Activated CD8-positive, alpha-beta memory T cell treated with anti-CD3 and anti-CD28 coated beads for 24 hours (primary cell): Measurements from ENCODE around the gene NCKIPSD.

ENCODE experiments used
- DNase-seq: peaks from one replicate; pipeline ENCODE4 v3.0.0-alpha.2; 2020

The NCKIPSD gene

DNA sequence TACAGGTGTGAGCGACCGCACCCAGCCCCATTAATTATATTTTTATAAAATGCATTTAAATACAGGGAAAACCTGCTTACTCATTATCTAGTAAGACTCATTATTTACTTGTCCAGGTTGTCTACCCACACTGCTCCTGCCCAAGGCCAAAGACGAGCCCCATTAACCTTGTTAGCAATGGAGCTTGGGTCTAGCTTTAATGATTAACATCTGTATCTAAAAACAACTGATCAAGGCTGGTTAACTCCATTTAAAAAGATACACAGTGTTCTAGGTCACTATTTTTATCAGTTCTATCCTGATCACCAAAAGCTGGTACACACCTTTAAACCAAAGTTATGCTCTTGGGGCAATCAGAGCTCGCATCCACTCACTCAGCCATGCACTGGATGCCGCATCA, 10.4 kb upstream of the NCKIPSD start:
- no peak for DNase-seq

DNA sequence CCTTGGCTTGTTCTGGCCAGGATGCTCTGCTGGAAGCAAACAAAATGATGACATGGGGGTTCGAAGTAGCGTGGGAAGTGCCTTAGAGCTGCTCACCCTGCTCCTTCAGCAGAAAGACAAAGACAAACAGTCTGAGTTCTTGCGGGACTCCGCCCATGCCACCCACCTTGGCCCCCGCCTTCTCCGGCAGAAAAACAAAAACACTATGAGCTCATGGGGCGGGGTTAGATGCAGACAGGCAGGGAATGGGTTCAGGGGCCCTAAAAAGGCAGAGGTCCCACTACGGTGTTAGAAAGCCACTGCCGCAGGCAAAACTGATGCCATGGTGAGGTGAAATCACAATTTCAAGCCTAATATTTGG, 9.7 kb upstream of the NCKIPSD start:
- DNase-seq, result no peak

DNA sequence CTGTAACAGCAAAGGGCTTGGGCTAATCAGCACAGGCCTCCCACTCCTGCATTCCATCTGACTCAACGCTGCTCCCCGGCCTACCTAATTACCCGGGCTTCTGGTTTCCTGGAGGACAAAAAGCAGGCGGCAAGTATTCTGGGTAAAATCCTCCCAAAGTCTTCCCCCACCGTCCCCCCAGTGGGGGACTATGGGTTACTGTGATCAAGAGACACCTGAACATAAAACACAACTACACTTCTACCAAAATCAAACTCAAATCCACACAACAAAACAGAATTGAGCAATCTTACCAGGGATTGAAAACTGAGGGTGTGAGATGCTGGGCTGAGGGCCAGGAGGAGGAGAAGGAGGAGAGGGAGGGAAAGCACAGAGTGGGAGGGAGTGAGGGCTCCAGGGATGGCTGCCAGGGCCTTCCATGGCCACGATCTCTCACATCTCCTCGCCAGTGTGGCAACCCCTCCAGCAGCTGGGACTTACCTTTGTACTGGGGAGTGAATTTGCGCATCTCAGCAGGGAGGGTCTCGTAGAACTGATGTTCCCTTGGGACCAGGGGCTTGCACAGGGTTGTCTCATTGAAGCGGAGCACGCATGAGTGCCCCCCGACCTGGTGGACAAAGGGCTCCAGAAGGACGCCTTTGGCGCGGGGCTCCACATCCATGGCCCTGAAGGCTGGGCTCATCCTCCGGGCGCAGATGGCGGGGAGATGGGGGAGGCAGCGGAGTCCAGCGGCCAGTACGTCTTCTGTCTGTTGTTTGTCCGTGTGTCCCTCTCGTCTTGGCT, 9.1 kb upstream of the NCKIPSD start:
- DNase-seq, result no peak

DNA sequence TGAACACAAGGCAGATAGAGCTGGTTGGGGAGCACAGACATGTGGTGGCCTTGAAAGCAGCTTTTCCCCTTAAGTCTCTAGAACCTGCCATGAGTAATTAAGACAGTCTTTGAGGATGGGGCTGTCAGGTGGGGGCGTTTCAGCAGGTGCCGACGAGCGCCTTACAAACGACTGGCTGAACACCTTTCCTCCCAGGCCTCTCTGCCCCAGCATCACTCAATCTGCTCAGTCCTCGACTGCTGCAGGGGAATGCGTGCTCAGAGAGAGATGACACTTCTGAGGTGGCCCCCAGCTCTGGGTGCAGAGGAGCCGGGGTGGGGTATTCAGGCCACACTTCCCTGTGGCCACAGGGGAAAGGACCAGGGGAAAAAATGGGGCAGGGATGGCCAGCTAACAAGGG, 8.1 kb upstream of the NCKIPSD start:
- DNase-seq, result no peak

DNA sequence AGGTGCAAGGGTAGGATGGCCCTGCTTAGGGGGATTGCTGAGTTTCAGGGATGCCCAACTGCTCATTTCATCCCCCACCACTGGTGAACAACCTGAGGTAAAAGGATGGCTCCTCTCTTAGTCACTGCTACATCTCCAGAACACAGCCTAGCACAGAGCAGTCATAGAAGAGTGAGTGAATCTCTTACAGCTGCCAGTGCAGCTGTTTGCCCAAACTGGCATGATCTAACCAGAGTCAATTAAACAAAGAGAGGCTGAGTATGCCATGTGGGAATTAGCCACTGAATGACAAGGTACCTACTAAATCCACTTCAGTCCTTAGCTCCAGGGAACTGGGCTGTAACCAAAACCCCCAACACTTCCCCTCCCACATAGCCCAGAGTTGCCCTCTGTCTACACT, 6.8 kb upstream of the NCKIPSD start:
- DNase-seq, result no peak

DNA sequence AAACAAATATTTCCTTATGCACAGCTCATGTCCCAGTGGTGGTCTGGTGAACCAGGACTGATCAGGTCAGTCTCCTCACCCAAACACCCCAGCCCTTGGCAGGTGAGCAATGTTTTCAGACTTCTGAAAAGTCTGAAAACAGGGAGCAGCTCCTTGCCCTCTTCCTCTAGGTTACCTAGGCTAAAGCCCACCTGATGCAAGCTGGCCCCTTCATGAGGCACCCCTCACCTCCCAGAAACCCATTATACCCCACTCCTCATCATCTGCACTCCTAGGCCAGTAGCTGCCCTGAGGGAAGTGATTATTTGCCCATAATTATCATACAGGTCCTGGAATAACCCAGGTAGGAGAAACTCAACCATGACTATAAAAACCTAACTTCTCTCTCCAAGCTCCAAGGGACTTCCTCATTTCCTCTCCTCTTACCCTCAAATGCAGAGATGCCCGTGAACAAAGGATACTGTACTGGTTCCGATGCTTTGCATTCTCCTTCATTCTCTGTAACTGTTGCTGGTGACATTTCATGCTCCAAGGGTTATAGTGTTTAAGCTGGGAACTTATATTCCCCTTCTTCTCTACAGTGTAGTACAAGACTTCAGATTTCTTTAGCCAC, 5.2 kb upstream of the NCKIPSD start:
- no peak for DNase-seq

DNA sequence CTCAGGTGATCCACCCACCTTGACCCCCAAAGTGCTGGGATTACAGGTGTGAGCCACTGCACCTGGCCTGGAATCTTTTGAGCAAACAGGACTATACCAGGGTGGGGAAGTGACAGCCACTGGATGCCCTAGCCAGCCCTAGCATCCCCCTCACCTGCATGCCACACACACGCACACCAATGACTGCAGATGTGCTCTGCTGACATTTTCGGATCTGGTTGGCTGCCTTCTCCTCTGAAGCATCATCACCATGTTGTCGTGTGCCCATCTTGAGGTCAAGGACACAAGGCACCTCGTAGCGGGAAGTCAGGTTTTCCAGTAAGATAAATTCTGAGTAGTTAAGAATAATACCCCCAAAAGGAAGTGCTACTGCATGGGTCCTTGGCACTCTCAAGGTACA, 3.7 kb upstream of the NCKIPSD start:
- DNase-seq, result no peak

DNA sequence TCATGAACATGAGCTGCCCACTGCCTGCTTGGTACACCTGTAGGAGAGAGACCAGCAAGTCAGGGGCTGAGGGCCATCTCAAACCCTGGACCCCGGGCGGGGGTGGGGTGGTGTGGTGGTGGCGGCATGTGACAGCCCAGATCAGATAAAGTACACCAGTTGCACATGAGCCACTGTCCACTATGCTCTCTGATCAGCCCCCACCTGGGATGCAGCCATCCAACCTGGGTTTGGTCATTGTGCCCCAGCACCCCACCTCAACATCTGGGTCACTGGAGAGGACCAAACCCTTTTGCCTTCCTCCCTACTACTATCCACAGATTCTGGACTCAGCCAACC, 3.0 kb upstream of the NCKIPSD start:
- DNase-seq, result no peak

DNA sequence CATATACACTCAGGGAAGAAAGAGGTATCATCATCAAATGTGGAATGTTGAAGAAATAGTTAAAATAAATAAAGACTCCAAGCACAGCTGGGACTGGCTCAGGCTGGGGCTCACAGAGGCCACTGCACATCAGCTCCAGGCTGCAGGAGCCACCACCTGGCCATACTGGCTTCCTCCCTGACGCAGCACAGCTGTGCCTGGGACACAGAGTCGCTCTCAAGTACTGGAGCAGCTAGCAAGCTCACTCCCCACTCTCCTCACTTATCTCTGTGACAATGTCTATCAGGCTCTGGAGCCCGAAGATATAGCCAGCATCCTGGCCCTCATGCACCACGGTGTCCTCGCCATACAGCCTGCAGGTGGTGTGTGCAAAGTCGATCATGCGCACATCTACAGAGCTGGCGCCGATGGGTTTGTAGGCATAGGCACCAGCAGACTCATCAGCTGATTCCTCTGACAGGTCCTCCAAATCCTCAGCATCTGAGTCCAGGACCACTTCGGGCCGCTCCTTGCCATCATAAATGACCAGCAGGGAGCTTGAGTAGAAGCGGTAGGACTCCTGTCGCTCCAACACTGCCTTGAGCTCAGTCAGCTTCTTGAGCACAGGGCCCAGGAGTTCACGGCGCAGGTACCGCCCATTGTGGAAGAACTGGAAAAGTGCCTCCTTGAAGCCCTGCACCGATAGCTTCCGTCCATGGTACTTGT, 2.5 kb upstream of the NCKIPSD start:
- no peak for DNase-seq

DNA sequence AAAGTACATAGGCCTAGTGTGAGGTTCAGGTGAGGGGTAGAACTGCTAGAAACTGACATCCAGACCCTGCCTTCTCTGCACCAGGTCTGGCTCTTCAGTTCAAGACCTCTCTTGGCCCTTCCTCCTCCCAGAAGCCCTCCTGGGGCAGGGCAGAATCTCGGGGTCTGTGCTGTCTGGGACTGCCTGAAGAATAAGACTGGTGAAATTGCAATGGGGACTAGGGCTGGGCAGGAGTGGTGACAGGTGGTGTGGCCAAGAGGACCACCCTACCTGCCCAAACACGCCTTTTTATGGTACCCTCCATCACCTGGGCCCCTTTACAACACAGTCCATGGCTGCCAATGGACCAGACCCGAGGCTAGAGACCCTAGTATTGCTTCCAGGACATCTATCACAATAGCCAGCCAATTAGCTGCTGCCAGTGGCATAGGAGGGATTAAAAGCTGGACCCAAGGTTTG, 1.5 kb upstream of the NCKIPSD start:
- DNase-seq, result no peak

DNA sequence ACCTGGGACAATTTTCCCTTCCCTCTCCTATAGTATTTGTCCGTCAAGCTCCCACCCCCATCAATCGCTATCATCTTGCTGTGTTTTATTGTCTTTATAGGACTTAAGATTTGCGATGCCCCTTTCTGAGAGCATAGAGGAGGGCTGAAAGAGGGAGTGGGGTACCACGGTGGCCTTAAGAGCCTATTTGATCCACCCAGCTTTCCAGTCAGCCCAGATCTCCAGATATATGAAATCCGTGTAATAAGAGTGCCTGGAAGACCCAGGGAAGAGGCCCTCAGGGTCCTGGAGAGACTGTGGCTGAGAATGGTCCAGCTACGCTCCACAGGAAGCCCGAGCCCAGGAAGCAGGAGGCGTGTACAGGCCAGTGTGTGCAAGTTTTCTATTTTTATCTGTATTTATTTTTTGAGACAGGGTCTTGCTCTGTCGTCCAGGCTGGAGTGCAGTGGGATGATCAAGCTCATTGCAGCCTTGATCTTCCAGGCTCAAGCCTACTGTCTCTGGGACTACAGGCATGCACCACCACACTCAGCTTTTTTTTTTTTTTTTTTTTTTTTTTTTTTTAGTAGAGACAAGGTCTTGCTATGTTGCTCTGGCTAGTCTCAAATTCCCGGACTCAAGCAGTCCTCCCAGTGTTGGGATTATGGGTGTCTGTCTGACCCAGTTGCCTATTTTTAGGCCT, 964 bp upstream of the NCKIPSD start:
- DNase-seq, result no peak

DNA sequence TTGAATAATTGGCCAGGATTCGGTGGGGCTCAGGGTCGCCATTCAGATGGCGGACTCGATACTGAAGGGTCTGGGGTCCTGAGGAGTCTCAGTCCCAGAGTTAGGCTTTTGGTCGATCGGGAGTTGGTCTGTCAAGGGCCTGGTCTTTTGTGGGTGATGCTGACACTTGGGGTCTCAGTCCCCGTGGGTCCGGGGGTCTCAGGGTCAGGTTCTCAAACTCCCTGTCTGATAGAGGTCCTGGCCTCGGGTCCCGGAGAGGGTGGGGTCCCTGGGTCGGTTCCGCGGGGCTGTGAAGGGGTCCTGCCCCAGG, 467 bp downstream of the NCKIPSD start:
- no peak for DNase-seq

DNA sequence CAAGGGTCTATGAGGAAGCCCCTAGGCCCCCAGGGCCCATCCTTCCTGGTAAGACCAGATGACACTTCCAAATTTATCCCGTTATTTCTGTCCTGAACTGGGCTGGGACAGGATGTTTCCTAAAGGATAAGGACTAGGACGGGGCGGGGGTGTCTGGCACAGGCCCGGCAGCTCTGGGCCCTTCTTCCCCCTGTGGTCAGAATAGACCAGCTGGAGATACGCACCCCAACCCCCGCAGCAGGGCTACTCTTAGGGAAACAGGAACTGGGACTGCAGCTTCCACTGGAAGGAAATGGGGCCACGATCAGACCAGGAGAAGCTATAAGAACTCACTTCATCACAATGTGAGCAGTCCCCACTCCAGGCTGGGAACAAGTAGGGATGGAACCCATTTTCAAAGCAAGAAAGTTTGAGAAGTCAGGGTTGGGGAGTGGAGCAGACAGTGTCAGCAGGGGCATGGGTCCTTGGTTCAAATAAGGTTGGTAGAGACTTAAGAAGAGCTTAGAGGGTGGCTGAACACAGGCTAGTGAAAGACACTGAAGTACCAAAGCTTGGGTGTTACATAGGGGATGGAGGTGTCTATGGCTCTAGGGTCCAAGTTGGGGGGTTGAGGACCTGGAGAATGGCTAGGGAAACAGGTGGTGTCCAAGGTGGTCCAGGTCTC, 1.1 kb downstream of the NCKIPSD start:
- DNase-seq, result no peak

DNA sequence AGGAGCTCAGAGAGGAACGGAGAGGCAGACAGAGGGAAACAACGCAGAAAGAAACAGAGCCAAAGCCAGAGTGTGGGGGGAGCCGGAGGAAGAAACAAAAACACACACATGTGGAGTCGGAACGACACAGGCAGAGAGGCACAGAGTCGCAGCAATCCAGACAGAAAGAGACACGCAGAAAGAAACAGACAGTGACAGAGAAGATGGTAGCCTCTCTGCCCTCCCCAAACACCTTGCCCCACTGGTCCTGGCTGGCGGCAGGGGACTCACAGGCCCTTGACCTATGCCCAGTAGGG, 1.7 kb downstream of the NCKIPSD start:
- no peak for DNase-seq

DNA sequence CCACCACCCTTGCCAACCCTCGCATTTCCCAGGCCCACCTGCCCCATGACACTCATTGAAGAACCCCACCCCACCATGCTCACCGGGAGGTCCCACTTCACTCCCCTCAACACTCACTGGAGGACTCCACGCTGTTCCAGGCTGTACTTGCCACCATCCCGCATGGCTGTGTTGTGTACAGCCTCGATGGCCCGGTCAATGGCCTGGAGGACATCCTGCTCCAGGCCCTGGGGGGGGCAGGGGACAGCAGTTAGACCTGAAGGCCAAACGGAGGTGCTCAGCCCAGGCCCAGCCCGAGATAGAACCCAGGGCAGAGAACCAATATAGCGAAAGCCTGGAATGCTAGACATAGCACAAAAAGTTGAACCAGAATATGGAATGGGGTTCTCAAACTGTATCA, 2.9 kb downstream of the NCKIPSD start:
- DNase-seq, result no peak

DNA sequence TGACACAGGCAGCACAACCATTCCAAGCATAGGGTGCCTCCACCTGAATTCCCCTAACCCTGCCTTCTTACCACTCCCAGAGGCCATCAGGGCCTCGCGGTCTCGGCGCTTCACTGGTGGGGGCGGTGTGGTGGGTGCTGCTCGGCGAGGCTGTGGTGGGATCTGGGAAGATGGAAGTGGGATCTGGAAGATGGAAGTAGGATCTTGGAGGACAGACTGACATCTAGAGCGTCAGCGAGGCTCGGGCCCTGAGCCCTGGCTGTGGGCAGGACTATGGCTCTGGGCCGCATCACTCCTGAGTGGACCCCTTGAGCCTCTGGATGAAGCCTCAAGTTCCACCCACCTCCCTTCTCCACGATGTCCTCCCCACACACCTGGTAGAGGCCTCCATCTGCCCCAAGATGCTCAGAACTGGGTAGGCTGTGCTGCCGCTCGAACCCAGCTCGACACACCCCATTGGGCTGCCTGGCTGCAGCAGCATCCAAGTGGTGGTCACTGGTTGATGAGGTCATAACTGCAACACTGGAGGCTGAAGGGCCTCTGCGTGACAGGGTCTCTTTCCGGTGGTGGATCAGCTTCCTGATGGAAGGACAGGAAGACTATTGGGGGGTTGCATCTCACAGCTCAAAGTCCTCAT, 3.6 kb downstream of the NCKIPSD start:
- no peak for DNase-seq

DNA sequence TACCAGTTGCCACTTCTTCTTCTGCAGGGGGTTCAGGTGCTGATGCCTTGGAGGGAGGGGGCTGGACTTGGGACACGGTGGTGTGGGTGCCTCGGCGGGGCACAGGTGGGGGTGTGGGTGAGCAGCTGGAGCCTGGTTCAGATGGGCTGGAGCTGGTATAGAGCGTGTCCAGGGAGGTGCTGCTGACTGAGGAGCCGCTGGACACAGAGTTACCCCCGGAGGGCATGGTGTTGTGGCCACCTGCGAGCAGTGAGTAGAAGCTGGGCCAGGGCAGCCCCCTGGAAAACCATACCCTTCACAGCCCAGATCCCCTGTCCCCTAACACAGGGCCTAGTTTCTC, 4.2 kb downstream of the NCKIPSD start:
- DNase-seq, result no peak

DNA sequence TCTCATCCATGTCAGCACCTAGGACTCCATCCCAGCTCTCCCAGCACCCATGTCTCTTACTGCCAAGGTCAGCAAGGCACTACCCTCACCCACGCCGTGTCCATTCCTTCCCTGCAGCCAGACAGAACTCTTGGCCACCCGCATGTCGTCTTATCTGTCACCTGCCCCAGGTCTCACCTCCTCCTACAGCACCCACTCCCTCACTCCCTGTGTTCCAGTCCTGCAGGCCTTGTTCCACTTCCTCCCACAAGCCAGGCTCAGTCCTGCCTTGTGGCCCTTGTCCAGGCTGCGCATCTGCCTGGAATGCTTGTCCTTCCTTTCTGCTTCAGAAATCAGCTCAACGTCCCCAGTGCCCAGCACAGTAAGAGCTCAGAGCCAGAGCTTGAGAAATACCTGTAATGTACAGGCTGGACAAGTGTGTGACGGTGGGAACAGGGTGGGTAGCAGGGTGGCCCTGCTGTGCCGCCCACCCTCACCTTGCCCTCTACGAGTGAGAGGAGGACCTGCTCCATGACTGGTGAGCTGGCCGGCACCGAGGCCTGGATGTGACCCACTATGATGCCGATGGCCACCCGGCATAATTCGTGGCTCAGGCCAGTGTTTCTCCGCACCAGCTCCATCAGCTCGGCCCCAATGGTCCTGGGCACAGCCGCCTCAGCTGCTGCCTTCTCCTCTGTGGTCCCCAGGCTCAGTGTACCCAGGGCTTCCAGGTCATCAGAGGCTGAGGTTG, 4.7 kb downstream of the NCKIPSD start:
- DNase-seq, result no peak

DNA sequence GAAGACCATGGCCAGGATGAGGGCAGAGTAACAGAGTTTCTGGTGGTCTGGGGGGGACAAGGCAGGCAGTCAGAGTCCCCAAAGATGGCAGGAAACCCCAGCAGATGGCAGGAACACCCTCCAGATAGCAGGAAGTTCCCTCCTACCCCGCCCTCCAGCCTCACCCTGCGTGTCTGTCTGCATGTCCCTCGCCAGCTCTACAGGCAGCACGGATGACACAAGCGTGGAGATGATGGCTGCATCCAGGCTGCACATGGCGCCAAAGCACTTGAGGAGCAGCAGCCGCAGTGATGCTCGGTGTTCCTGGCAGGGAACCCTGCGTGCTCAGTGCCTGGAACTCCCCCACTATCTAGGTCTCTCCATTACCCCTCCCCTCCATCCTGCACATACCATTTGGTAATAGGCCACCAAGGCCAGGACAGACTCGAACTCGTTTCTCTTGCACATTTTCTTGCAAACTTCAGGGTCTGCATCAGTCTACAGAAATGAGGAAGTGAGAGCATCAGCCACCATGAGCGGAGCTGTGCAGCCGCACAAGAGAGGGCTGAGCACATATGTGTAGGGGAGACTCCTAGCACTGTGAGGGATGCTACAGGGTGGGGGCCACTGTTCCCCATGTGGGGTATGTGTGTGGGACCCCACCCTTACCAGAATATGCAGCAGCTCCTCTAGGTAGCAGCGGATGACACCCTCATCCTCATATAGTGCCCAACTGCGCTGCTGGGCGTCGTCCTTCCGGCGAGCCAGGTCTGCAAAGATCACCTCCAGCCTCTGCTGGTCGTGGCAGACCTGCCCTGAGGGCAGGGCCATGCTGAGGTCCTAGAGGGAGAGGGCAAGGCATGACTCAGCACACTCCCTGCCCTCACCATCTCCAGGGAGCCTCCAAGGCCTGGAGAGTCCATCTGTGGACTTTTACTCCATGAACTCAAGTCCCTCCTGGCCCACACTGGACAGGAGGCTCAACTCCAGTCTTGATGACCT, 6.0 kb downstream of the NCKIPSD start:
- no peak for DNase-seq

DNA sequence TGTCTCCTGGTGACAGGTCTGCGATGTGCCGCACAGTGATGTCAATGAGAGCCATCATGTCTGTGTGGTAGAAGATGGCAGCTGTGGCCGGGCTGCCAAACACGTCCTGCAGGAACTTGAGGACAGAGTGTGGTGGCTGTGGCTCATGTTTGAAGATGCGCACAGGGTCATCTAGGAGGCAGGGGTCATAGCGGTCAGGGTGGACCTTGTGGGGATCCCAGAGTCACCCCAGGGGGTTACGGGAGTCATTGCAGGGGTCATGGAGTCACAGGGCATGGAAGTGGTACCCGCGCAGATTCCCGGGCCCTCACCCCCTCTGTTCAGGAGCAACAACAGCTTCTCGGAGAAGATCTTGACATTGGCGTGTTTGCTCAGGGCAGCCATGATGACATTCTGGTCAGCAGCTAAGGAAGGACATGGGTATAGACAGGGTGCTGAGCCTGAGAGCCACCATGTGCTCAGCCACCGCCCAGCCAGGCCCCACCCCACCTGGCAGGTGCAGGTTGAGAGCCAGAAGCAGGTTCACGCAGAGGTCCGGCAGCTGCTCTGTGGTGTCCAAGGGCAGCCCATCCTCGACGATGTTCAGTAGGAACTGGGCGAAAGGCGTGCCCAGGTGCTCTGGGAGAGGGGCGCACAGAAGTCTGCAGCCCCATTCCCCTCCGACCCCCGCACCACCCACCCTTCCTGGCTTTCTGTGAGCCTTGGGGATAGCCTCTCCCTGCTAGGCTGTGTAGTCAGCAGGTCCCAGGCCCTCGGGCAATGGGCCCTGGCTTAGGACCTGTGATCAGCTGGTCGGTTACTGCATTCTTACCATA, 6.9 kb downstream of the NCKIPSD start:
- no peak for DNase-seq
